GM18508 (cell line): Measurements from ENCODE around the gene ERLIN1.
"Not testable (repeated sequence)": the region's sequence is repeated elsewhere in the genome, so short reads cannot be mapped to it uniquely, and the experiment has no call there.

Experiments
- ATAC-seq: cut with Tn5 transposase; IDR thresholded peaks from one replicate; pipeline ENCODE4 v1.9.1; 2021; ENCODE audit warnings: moderate number of reproducible peaks; ENCODE audit not compliant: insufficient read depth, unreplicated experiment

The ERLIN1 gene

DNA sequence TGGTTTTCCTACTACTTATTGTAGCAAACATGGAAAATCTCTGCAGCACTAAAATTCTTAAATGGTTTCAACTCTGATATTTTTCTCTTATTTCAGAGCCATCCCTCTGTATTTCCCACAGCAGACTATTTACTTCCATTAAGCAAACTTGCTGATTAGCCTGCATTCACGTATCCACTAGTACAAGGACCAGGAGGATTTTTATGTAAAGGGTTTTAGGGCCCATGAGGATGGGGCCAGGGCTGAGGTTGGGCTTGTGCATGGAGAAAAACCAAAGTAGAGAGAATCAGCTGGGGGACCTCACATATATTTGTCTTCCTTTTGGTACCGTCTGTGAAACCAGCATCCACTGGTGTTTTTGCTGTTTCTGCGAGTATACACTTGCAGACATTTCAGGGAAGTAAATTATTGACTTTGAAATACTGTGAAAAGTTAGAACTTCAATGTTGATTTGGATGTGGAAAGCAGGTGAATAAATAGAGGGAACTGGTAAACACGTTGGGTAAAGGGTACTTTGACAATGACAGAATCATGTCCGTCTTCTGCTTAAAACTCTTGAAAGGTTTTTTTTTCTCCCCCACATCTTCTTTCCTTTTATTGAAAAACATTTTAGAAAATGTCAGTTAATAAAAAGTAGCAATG, 44.3 kb downstream of the ERLIN1 start:
- no peak for ATAC-seq

DNA sequence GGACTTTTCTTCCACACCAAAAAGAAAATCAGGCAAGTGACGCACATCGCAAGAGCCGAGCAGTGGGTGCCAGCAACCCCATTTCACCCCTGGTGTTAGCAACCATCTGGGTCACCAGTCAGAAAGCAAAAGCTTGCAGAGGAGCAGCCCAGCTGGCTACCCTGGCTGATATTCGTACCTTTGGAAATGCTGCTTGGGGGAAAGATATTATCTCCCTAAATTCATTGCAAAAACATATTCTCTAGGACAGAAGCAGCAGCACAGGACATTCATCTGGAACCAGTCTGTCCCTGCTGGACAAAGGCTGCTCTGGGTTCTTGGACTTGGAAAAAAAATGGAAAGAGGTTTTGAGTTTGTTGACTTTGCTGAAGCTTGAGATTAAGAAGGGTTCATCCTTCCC, 45.8 kb downstream of the ERLIN1 start:
- no peak for ATAC-seq

DNA sequence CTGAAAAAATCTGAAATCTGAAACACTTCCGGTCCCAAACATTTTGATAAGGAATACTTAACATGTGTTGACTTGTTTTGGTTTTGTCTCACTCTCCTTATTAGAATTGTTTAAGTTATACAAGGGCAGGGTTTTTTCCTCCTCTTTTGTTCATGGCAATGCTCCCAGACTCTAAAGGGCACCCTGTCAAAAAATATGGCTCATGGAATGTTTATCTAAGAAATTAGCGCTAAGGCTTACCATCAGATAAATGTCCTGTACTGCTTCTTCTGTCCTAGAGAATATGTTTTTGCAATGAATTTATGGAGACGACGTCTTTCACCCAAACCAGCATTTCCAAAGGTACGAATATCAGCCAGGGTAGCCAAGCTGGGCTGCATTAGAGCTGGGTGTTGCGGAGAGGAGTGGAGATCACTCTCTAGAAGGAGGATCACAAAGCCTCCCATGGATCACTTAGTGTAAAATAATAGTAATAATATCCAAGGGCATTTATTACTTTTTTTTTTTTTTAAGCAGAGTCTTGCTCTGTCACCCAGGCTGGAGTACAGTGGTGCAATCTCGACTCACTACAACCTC, 46.8 kb downstream of the ERLIN1 start:
- no peak for ATAC-seq

DNA sequence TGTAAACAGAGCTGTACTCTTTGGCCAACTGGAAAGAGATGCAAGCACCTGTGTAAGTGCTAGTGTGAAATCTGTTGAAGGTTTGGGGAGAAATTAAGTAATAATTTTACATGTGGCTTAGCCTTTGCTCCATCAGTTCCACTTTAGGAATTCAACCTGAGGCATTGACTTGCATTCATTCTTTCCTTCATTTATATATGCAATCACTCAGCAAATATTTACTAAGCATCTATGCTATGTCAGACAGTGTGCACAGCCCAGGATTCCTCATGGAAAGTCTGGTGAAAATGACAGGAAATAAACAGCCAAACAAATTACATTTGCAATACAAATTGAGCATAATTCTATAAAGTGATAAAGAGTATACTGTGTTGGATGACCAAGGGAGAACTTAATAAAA, 50.3 kb downstream of the ERLIN1 start:
- no peak for ATAC-seq

DNA sequence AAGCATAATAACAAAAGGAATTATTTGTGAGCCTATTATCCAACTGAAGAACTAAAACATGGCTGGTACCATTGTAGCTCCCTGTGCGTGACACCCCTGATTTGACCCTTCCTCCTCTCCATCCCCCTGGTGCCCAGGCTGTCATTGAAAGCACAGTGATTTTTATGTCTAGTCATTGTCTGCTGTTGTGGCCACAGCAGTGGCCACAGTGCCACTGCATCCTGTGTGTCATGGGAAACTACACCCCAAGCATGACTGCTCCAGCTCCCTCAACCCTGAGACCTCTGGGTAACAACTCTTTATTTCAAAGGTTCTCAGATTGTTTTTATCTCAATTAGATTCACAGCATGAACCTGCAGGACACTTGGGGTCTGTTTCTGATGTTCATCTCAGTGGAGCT, 52.0 kb downstream of the ERLIN1 start:
- ATAC-seq, result no peak

DNA sequence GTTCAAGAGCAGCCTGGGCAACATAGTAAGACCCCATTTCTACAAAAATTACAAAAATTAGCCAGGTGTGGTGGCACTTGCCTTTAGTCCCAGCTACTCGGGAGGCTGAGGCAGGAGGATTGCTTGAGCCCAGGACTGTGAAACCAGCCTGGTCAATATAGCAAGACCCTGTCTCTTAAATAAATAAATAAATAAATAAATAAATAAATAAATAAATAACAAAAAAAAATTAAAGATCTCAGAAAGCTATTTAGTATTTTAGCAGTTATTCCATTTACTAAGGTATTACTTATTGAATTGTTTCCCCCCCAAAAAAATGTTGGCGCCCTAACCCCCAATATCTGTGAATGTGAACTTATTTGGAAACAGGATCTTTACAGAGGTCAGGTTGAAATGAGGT, 53.4 kb downstream of the ERLIN1 start:
- ATAC-seq, result no peak

DNA sequence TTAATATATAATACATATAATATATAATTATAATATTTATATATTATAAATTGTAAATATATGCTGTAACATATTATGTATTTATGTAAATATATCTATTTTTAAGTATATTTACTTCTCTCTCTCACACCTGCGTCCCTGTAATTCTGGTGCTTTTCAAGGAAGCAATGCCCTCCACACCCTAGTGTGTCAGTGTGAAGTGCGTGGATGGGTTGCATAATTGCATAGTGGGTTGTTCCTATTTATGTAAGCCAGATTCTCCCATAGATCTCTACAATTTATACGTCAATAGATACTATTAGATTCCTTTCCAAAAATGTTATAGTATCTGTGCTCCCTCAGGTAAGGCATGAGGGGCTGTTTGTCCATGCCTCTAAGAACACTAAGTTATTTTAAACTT, 54.3 kb downstream of the ERLIN1 start:
- no peak for ATAC-seq

DNA sequence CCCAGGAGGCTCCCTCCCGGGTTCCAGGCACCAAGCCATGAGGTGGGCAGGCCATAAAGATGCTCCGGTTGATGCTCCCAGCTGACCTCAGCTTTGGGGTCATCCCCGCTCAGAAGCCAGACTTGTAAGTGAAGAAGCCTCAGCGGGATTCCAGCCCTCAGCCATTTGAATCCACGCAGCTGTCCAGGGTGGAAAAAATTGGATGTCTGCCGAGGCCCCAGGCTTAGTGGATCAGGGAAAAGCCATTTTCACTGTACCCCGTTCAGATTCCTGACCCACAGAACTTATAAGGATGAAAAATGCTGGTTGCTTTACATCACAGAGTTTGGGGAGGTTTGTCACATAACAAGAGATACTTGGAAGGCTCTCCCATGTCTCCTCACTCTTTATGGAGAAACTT, 55.0 kb downstream of the ERLIN1 start:
- no peak for ATAC-seq

DNA sequence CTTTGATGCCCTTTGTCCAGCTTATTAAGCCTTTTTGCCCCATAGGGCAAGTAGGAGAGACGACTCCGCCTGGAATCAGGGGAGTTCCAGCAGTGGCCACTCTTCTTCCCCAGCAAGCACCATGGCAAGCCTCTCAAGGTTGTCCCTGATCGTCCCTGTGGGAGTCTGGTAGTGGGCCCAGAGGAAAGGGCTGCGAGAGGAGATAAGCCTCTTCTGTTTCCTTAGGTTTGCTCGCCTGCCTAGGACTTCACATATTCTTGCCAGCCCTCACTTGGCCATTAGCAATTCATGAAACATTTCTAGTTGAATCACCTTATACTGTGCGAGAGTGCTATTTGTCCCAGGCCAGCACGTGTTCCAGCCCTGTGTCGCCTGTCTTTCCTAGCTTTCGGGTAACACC, 56.4 kb downstream of the ERLIN1 start:
- ATAC-seq, result no peak

DNA sequence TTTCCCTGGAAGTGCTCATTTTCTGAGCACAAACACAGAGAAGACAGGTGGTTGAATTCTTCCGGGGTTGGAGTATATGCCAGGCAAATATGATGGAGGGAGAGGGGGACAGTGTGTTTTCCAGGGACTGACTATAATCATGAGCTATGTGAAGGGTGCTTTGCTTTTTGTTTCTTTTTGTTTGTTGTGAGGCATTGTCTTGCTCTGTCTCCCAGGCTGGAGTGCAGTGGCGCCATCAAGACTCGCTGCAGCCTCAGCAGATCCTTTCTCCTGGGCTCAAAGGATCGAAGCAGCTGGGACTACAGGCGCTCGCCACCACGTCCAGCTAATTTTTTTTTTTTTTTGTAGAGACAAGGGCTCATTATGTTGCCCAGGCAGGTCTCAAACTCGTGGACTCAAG, 56.9 kb downstream of the ERLIN1 start:
- ATAC-seq, result no peak

DNA sequence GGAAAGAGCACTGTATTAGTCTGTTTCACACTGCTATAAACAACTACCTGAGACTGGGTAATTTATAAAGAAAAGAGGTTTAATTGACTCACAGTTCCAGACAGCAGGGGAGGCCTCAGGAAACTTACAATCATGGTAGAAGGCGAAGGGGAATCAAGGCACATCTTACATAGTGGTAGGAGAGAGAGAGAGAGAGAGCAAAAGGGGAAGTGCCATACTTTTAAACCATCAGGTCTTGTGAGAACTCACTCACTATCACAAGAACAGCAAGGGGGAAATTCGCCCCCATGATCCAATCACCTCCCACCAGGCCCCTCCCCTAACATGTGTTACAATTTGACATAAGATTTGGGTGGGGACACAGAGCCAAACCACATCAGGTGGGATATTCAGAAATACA, 60.5 kb downstream of the ERLIN1 start:
- ATAC-seq, result not testable (repeated sequence)

DNA sequence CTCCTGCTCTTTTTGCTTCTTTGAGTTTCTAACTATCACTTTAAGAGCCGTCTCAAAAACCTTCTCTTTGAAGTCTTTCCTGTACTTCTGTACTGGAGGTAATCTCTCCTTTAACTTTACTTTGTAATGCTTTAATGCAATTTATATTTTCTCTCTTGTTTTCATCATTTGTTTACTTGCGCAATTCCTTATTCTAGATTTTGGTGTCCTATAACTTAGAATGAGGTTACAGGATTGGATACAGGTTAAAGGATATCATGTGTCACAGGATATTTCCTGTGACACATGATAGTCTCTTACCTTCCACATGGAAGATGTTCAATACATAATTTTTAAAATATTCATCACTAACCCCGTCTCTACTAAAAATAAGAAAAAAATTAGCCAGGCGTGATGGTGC, 61.7 kb downstream of the ERLIN1 start:
- ATAC-seq, result no peak

DNA sequence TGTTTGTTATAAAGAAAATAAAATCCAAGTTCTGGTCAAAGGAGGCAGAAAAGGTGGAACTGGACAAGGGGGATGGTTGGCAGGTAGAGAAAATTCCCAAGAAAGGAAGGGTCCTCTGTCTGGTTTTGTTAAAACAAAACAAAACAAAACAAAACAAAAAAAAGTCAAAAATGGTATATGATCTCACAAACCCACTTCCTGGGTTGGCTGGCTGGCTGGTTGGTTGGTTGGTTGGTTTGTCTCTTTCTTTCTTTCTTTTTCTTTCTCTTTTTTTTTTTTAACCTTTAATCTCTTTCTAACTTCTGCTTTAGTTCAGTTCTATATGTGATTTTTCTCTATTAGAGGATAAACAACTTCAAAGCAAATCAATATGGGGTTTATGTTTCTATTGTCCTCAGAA, 63.0 kb downstream of the ERLIN1 start:
- no peak for ATAC-seq

DNA sequence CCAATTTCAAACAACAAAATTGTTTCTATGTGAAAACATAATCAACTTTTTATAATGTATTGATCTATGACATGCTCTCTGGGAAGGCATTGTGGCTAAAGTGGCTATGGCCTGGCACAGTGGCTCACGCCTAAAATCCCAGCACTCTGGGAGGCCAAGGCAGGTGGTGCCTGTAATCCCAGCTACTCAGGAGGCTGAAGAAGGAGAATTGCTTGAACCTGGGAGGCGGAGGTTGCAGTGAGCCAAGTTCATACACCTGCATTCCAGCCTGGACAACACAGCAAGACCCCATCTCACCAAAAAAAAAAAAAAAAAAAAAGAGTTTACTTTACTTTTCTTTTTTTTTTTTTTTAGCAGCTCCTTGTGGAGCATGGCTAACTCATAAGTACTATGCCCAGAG, 65.3 kb downstream of the ERLIN1 start:
- ATAC-seq, result no peak

DNA sequence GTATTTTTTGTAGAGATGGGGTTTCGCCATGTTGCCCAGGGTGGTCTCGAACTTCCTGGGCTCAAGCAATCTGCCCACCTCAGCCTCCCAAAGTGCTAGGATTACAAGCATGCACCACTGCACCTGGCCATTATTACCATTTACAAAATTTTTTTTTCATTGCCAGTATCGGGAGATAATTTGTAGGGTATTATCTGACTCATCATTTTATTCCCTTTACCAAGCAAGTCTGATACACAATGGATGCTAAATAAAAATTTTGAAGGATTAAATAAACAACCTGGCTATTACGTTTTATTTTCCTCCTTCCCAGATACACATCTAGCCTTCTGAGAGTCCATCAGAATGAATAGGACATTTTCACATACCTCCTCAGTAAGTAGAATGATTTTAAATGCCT, 66.1 kb downstream of the ERLIN1 start:
- ATAC-seq, result no peak

DNA sequence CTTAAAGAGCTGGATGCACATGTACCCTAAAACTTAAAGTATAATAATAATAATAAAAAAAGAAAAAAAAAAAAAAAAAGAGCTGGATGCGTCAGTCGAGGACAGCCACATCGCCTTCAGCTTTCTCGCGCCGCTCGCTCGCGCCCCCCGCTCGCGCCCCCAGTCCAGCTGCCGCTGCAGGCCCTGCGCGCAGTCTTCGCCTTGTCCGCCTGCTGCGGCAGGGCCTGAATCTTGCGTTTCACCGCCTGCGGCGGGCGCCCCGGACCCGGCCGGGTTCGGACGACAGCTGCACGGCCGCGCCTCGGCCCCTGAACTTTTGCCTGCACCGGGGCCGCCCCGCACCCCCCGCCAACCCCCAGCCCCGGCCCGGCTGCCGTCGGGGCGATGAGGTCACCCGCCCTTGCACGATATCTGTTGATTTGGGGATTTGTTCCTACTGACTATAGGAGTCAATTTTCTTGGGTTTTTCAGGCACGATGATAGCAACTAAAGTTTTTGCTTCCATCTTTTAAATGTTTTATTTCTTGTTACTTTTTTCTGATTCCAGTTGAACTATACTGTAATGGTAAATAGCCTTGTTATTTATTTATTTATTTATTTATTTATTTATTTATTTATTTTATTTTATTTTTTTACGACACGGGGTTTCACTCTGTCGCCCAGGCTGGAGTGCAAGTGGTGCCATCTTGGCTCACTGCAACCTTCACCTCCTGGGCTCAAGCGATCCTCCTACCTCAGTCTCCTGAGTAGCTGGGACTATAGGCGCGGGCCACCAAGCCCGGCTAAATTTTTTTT, 70.7 kb downstream of the ERLIN1 start:
- ATAC-seq, result no peak

DNA sequence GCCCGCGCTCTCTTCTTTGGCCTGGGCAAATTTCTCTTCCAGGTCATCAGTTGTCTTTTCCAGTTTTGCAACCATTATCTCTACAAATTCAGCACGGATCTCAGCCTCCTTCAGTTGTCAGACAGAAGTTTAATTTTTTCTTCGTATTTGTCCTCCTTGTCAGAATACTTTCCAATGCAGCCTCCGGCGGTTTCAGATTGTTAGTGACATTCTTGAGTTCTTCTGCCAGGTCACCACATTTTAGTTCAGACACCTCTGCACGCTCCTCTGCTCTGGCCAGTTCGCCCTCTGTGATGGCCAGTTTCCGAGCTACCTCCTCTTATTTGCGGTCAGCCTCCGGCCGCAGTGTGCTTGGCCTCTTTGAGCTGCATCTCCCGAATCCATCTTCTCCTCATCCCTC, 71.4 kb downstream of the ERLIN1 start:
- no peak for ATAC-seq

DNA sequence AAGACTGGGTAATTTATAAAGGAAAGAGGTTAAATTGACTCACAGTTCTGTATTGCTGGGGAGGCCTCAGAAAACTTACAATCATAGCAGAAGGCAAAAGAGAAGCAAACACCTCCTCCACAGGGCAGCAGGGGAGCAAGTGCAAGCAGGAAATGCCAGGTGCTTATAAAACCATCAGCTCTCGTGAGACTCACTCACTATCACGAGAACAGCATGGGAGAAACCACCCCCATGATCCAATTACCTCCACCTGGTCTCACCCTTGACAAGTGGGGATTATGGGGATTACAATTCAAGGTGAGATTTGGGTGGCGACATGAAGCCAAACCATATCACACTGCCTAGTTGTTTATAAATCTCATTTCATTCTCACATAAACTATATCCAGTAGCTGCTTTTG, 76.2 kb downstream of the ERLIN1 start:
- no peak for ATAC-seq

DNA sequence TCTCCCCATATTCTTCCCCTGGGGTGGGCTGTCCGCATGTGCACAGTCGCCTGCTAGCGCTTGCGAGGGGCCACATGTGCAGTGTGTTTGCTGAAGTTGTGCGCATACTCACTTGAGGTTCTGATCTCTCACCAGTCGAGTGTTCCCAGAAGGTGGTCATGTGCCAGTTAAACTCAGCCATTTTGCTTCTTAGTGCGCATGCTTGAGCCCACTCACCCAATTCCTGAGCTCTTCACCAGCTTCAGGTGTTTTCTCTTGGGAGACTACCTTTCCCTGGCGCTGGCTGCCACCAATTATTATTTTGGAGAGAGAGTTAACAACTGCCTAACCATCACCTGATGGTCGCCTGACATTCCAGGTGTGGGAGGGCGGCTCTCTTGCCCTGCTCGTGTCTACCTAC, 79.0 kb downstream of the ERLIN1 start:
- ATAC-seq, result no peak

DNA sequence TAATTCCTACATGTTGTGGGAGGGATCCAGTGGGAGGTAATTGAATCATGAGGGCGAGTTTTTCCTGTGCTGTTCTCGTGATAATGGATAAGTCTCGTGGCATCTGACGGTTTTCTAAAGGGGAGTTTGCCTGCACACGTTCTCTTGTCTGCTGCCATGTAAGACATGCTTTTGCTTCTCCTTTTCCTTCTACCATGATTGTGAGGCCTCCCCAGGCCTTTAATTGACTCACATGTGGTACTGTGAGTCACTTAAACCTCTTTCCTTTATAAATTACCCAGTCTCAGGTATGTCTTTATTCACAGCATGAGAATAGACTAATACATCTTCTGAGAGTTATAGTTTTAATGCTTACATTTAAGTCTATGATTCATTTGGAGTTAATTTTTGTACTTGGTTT, 81.5 kb downstream of the ERLIN1 start:
- no peak for ATAC-seq

DNA sequence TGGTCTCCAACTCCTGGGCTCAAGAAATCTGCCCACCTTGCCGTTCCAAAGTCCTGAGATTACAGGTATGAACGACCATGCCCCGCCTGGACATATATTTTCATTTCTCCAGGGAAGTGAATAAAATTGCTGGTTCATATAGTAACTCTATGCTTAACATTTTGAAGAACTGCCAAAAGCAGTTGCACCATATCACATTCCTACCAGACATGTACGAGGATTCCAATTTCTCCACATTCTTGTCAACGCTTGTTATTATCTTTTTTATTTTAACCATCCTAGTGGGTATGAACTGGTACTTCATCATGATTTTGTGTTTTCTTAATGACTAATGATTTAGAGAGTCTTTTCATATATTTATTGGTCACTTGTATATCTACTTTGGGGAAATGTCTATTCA, 82.2 kb downstream of the ERLIN1 start:
- ATAC-seq, result no peak
